HL-60 (cell line): ENCODE data around the gene SOX10.
A peak's percentile ranks its signal among the peaks of the same experiment; 100 is the strongest.
"Not testable (repeated sequence)": the region's sequence is repeated elsewhere in the genome, so short reads cannot be mapped to it uniquely, and the experiment has no call there.

Source experiments
- DNase-seq, 2 experiments: peaks; one replicate each; pipeline ENCODE4 v3.0.0-alpha.2; 2010 to 2020; ENCODE audit warnings: low read depth in 1 of 2, low spot score in 1 of 2
- H3K27ac ChIP-seq: fragments of 250-450 bp; sonication (Bioruptor Pico); replicated peaks from 2 replicates; pipeline ENCODE4 v1.5.1; 2020; ENCODE audit warnings: mild to moderate bottlenecking, moderate library complexity
- H3K27me3 ChIP-seq: fragments of 250-450 bp; sonication (Bioruptor Pico); 2 replicates; pipeline ENCODE4 v1.5.1; 2021; ENCODE audit warnings: mild to moderate bottlenecking, moderate library complexity; ENCODE audit not compliant: insufficient read depth, poor library complexity, severe bottlenecking
- H3K4me3 ChIP-seq: replicated peaks from 2 replicates; pipeline ENCODE4 v1.5.1; 2011; ENCODE audit warnings: mild to moderate bottlenecking, control low read depth, low read length; ENCODE audit not compliant: insufficient read depth
- CTCF ChIP-seq: IDR thresholded peaks from one replicate; pipeline ENCODE4 v1.5.1; 2011; ENCODE audit warnings: low read length, control low read depth, inconsistent platforms; ENCODE audit not compliant: insufficient read depth
- GABPA ChIP-seq: IDR thresholded peaks from 2 replicates; pipeline ENCODE4 v1.6.1; 2012; ENCODE audit warnings: low read depth
- POLR2AphosphoS5 ChIP-seq: IDR thresholded peaks from 2 replicates; pipeline ENCODE4 v1.6.1; 2012; ENCODE audit warnings: low read depth
- REST ChIP-seq: IDR thresholded peaks from 2 replicates; pipeline ENCODE4 v1.6.1; 2012; ENCODE audit warnings: low read depth; ENCODE audit not compliant: insufficient replicate concordance
- SPI1 ChIP-seq: IDR thresholded peaks from 2 replicates; pipeline ENCODE4 v1.6.1; 2012; ENCODE audit warnings: low read depth, mild to moderate bottlenecking, borderline replicate concordance

Gene SOX10

DNA sequence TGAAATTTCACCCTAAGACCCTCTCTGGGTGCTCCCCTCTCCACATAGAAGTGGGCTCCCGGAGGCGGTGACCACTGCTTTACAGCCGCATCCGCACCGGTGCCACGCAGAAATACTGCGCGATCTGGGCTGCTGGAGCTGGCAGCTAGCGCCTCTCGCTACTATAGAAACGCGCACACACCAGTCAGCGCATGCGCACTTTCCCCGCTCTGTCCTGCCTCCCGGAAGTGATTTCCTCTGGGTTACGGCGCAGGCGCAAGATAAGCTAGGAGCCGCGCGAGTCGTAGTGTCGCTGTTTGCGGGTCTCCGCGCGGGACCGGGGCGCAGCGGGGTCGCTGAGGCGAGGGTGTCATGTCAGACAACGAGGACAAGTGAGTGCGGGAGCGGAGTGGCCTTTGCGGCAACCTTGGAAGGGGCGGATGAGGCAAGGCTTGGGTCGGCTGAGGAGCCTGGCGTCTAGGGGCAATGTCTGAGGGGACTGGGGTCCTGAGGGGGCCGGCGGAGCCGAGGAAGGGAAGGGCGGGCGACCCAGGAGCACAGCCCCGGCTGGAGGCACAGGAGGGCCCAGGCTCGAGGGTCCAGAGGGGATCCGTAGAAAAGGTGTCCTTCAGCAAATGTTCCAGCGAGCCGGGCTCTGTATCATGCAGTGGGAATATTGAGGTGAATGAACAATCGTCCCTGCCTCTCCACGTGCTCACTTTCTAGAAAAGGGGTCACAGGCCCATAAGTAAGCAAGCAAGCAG lies 30.7 kb downstream of the SOX10 start, which contains the start of the genes C22orf23 and POLR2F:
TSS of gene C22orf23 (minus strand) at position 165 of the 743 bp plus-strand sequence. CDS start 452 bp downstream, outside the sequence.
TSS of gene POLR2F (plus strand) at position 263 of the 743 bp plus-strand sequence. CDS start at position 352, 89 bp downstream.
- no peaks in the 10 kb centered on the region for H3K27me3 ChIP-seq
- peak; percentile 89 to 95 for DNase-seq
- H3K27ac ChIP-seq, result peak within 1 kb of the TSS; percentile 74
- peak within 1 kb of the TSS; percentile 85 for H3K4me3 ChIP-seq
- no peak; the same call in 1 of the 2 replicates for TF ChIP-seq SPI1
- TF ChIP-seq POLR2AphosphoS5, result peak; percentile 77
- no peak for TF ChIP-seq REST
- peak; percentile 41; the same call in 1 of the 2 replicates for TF ChIP-seq GABPA
- no peak for TF ChIP-seq CTCF

- peak overlapping the region; percentile 74 for H3K27ac ChIP-seq
- H3K4me3 ChIP-seq, result peak overlapping the region; percentile 85
- DNase-seq, result peak in 1 of 2 experiments; percentile 47
- TF ChIP-seq POLR2AphosphoS5, result no peak
- TF ChIP-seq GABPA, result no peak
- H3K27me3 ChIP-seq, result no peaks in the 10 kb centered on the region
These were observed 31.3 kb downstream of the SOX10 start for GRCh38 chr22:37953062-37953436.

DNA sequence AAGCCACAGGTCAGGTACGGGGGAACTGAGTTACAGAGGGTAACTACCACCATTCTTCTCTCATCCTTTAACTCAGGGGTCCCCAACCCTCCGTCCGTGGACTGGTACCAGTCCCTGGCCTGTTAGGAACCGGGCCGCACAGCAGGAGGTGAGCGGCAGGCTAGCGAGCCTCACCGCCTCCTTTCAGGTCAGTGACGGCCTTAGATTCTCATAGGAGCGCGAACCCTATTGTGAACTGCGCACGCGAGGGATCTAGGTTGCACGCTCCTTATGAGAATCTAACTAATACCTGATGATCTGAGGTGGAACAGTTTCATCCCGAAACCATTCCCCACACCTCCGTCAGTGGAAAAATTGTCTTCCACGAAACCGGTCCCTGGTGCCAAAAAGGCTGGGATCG lies 31.7 kb downstream of the SOX10 start:
- not testable (repeated sequence) for DNase-seq, H3K4me3 ChIP-seq, H3K27me3 ChIP-seq, H3K27ac ChIP-seq

DNA sequence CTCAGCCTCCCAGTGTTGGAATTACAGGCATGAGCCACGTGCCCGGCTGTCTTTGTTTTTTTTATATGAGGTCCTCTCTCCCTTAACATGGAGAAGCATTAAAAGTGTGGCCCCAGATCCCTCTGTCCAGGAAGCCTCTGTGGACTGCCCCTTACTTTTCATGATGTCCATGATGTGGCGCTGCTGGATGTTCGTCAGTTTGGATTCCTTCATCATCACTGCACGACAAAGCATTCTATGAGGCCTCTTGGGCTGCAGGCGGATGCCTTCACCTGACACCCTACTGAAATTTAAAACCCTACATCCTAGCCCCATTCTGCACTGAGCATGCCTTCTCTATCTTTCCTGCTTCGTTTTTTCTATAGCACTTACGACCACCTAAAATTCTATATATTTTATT lies 33.0 kb downstream of the SOX10 start:
- H3K4me3 ChIP-seq, result no peak overlapping the region
- DNase-seq, result no peak
- TF ChIP-seq GABPA, result no peak
- TF ChIP-seq CTCF, result no peak
- no peak for TF ChIP-seq SPI1
- no peak for TF ChIP-seq POLR2AphosphoS5
- no peak for TF ChIP-seq REST
- no peak overlapping the region for H3K27ac ChIP-seq
- H3K27me3 ChIP-seq, result no peaks in the 10 kb centered on the region

GRCh38 chr22:37947142-37947795 lies 37.1 kb downstream of the SOX10 start:
- H3K27ac ChIP-seq, H3K4me3 ChIP-seq, H3K27me3 ChIP-seq, DNase-seq: not testable (repeated sequence)

GRCh38 chr22:37944423-37944822 lies 39.9 kb downstream of the SOX10 start:
- DNase-seq, H3K4me3 ChIP-seq, H3K27ac ChIP-seq, H3K27me3 ChIP-seq: not testable (repeated sequence)
